ENCODE results near the gene PLK1. TPM values are rescaled to one million over a fixed set of nuclear protein-coding genes. Genes with fewer than 3 reads are reported as not detected.
A peak's percentile ranks its signal among the peaks of the same experiment; 100 is the strongest.

PLK1 gene
- total RNA-seq, 2 experiments from 2014 or later: 0.84 to 0.85 TPM

DNA sequence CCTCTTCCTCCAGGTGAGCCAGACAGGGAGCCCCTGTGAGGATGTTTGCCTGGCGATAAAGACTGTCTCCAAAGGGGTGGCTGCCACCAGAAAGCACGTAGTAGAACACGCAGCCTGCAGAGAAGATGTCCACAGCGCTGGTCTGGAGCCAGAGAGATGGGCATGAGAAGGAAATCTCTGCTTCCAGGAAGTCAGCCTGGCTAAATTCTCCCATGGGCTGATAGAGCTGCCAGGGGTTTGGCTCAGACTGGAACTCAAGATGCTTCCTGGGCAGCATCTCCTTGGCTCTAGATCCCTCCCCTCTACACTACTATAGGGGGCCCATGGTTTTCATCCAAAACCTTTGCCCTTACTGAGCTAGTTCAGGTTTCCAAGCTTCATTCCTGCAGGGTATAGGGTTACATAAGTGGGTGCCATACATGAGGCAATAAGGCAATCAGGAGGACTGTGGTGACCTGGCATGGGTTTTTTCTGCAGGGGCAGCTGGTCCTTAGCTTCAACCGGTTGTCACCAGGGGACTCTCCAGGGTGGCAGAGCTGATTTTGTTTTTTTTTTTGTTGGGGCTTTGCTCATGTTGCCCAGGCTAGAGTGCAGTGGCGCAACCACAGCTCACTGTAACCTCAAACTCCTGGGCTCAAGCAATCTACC lies 13.6 kb downstream of the PLK1 start:
- H3K27ac Mint-ChIP-seq: no peak overlapping the region
- Histone ChIP-seq H3K27me3 (ENCODE audit: control insufficient read depth in 1 of 2, insufficient read depth in 2 of 2, low read length in 2 of 2) (no peaks in the 10 kb centered on the region), H3K9me3 (ENCODE audit: control insufficient read depth in 1 of 2, insufficient read depth in 1 of 2, low read length in 2 of 2) (no peaks in the 10 kb centered on the region), H3K36me3 (ENCODE audit: insufficient read depth, low read length) (peaks cover 30% of the 10 kb centered on the region), H3K4me1 (ENCODE audit: insufficient read depth, low read length) (peaks cover 8% of the 10 kb centered on the region), H3K4me3 (ENCODE audit: low read length) (no peak overlapping the region), H3K27ac (ENCODE audit: low read depth in 1 of 2, low read length in 2 of 2) (no peak overlapping the region)
- H3K36me3 Mint-ChIP-seq (ENCODE audit: low read depth): peaks cover 32% of the 10 kb centered on the region
- ATAC-seq (ENCODE audit: poor library complexity) (no peak), DNase-seq (no peak)
- no peaks in the 10 kb centered on the region for H3K9me3 Mint-ChIP-seq
- ChIA-PET CTCF (no interaction called here), POLR2A (no interaction called here)
- H3K27me3 Mint-ChIP-seq: no peaks in the 10 kb centered on the region
- peaks cover 5% of the 10 kb centered on the region for H3K4me1 Mint-ChIP-seq (ENCODE audit: low read depth)
- intact Hi-C loops (cut with DNase I, micrococcal nuclease): no loop called here
- no peak overlapping the region for H3K4me3 Mint-ChIP-seq
- TF ChIP-seq, protein P1, sequence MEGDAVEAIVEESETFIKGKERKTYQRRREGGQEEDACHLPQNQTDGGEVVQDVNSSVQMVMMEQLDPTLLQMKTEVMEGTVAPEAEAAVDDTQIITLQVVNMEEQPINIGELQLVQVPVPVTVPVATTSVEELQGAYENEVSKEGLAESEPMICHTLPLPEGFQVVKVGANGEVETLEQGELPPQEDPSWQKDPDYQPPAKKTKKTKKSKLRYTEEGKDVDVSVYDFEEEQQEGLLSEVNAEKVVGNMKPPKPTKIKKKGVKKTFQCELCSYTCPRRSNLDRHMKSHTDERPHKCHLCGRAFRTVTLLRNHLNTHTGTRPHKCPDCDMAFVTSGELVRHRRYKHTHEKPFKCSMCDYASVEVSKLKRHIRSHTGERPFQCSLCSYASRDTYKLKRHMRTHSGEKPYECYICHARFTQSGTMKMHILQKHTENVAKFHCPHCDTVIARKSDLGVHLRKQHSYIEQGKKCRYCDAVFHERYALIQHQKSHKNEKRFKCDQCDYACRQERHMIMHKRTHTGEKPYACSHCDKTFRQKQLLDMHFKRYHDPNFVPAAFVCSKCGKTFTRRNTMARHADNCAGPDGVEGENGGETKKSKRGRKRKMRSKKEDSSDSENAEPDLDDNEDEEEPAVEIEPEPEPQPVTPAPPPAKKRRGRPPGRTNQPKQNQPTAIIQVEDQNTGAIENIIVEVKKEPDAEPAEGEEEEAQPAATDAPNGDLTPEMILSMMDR (IDR thresholded peaks at IDR 0.05): no peak

DNA sequence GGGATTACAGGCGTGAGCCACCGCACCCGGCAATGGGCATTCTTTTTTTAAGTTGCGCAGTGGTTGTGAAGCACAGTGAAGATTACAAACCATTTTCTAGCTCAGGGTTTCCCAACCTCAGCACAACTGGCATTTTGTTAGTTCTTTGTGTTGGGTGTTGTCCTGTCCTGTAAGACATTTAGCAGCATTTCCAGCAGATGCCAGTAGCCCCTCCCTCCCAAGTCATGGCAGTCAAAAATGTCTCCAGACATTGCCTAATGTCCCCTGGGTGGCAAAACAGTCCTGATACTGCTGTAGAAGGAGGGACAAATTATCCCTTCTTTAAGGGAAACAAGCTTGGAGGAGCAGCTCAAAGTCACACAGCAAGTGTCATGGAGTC lies 15.6 kb downstream of the PLK1 start:
- CTCF ChIA-PET: no interaction called here
- Mint-ChIP-seq H3K4me1 (ENCODE audit: low read depth) (peaks cover 5% of the 10 kb centered on the region), H3K27ac (no peak overlapping the region), H3K27me3 (no peaks in the 10 kb centered on the region), H3K36me3 (ENCODE audit: low read depth) (peaks cover 13% of the 10 kb centered on the region), H3K4me3 (no peak overlapping the region), H3K9me3 (no peaks in the 10 kb centered on the region)
- no peaks in the 10 kb centered on the region for H3K9me3 ChIP-seq (ENCODE audit: control insufficient read depth in 1 of 2, insufficient read depth in 1 of 2, low read length in 2 of 2)
- POLR2A ChIA-PET: no interaction called here
- no peaks in the 10 kb centered on the region for H3K27me3 ChIP-seq (ENCODE audit: control insufficient read depth in 1 of 2, insufficient read depth in 2 of 2, low read length in 2 of 2)
- peaks cover 14% of the 10 kb centered on the region for H3K4me1 ChIP-seq (ENCODE audit: insufficient read depth, low read length)
- intact Hi-C loops (cut with DNase I, micrococcal nuclease): no loop called here
- H3K27ac ChIP-seq (ENCODE audit: low read depth in 1 of 2, low read length in 2 of 2): no peak overlapping the region
- ATAC-seq (ENCODE audit: poor library complexity) (no peak), DNase-seq (no peak)
- H3K36me3 ChIP-seq (ENCODE audit: insufficient read depth, low read length): peaks cover 14% of the 10 kb centered on the region
- H3K4me3 ChIP-seq (ENCODE audit: low read length): no peak overlapping the region
- TF ChIP-seq, protein P1 (IDR thresholded peaks at IDR 0.05): no peak

DNA sequence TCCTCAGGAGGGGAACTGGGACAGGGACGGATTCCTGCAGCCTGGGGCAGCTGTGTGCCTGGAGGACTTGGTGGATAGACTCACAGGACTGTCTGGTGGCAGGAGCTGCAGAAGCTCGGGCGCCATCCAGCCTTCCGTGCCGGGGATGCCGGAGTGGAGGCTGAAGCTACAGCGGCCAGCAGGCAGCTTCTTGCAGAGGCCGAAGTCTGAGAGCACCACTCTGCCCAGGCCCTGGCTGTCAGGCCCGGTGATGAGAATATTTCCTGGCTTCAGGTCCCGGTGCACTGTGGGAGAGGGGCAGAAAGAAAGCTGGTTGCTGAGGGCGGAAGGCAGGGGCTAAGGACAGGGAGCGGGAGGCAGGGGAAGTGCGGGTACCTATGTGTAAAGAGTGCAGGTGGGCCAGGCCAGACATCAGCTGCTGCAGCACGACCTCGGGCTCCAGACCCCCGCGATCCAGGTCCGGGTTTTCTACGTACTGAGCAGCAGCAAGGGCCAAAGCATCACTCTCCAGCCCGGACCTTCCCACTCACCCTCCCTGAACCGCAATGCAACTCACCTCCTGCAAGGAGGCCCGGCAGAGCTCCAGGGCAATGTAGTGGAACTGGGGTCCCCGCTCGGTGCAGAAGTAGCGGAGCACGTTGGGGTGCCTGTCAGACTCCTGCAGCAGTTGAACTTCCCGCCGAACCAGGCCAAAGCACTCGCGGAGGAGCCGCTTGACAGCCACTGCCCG lies 16.1 kb downstream of the PLK1 start:
- DNase-seq: no peak
- intact Hi-C loops (cut with DNase I, micrococcal nuclease): no loop called here
- ATAC-seq (ENCODE audit: poor library complexity): no peak
- Mint-ChIP-seq H3K4me3 (no peak overlapping the region), H3K27me3 (no peaks in the 10 kb centered on the region), H3K27ac (no peak overlapping the region), H3K36me3 (ENCODE audit: low read depth) (peaks cover 7% of the 10 kb centered on the region), H3K9me3 (no peaks in the 10 kb centered on the region), H3K4me1 (ENCODE audit: low read depth) (peaks cover 5% of the 10 kb centered on the region)
- Histone ChIP-seq H3K4me1 (ENCODE audit: insufficient read depth, low read length) (peaks cover 15% of the 10 kb centered on the region), H3K36me3 (ENCODE audit: insufficient read depth, low read length) (peaks cover 9% of the 10 kb centered on the region), H3K4me3 (ENCODE audit: low read length) (peak overlapping the region; percentile 3), H3K27me3 (ENCODE audit: control insufficient read depth in 1 of 2, insufficient read depth in 2 of 2, low read length in 2 of 2) (no peaks in the 10 kb centered on the region), H3K9me3 (ENCODE audit: control insufficient read depth in 1 of 2, insufficient read depth in 1 of 2, low read length in 2 of 2) (no peaks in the 10 kb centered on the region), H3K27ac (ENCODE audit: low read depth in 1 of 2, low read length in 2 of 2) (no peak overlapping the region)
- ChIA-PET POLR2A (no interaction called here), CTCF (interaction anchor here (0.7 kb wide), 1 partner anchor 1559 kb away, joined by 3 read pairs; no protein-coding TSS in a partner anchor)
- TF ChIP-seq, protein P1 (IDR thresholded peaks at IDR 0.05): no peak

All from CD4-positive, alpha-beta T cell (primary cell).